HG02840 (cell line): ENCODE results near the gene CBFA2T3.

ENCODE experiments used
- ATAC-seq: cut with Tn5 transposase; IDR thresholded peaks from one replicate; pipeline ENCODE4 v1.9.1; 2021; ENCODE audit warnings: mild to moderate bottlenecking, moderate library complexity, moderate number of reproducible peaks; ENCODE audit not compliant: unreplicated experiment, low FRiP score

The CBFA2T3 gene

DNA sequence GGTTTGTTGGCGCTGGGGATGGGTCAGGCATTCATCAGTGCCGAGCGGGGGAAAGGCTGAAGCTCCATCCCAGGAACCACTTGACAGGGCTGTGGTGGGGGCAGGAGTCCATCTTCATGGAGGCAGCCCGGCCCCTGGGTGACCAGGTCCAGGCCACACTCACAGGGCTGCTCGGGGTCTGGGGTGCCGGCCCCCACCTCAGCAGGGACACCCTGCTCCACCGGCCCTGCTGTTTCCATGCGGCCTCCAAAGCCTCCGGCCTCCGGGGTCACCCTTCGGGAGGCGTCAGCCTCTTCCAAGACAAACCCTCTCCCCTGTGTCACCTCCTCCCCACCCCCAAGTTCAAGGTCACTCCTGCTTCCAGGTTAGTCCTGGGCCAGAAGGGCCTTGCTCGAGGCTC is 142.3 kb downstream of the CBFA2T3 start:
- ATAC-seq = no peak

DNA sequence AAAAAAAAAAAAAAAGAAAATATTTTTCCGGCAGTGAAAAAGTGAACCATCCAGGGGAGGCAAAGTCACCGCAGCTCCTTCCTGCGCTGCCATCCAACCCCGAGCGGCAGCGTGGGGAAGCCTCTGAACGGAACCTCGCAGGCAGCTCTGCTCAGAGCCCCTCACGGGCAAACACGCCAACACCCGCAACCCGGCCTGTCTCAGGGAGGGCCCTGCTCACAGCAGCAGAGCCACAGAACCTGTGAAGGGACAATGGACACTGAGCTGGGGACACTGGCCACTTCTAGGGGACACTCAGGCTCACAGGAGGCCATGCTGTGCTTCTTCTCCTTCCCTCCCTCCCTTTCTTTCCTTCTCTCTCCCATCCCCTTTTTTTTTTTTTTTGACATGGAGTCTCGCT is 143.9 kb downstream of the CBFA2T3 start:
- ATAC-seq = no peak

GRCh38 chr16:88831838-88832237 is 145.2 kb downstream of the CBFA2T3 start:
- ATAC-seq = no peak

DNA sequence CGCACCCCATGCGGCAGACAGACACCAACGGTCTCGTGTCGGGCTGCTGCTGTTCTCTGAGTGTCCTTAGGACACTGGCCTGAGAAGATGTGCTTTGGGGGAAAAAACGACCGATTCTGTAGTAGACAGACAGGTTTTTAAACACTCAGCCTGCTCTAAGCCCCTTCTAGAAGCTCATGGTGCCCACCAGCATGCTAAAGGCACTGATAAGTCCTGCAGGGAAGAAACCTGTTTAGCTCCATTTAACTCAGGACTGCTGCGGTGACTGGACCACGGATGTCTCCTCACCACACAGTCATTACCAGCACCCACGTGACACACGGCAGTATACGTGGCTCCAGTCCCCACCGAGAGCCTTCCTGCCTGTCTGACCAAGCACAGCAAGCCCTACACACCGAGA is 146.2 kb downstream of the CBFA2T3 start:
- ATAC-seq = no peak

- no peak for ATAC-seq
Observed at GRCh38 chr16:88830258-88830657, 146.7 kb downstream of the CBFA2T3 start.

DNA sequence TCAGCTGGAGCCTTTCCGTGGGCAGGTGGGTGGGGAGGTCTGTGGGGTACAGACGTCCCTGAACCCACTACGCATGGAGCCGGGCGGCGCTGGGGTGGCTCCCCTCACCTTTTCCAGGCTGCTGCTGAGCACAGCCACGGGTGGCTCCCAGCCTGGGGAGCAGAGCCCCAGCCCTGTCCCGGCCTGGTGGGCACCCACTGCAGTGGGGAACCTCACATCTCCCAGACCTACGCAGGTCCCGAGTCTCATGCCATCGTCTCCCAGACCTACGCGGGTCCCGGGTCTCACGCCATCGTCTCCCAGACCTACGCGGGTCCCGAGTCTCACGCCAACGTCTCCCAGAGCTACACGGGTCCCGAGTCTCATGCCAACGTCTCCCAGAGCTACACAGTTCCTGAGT is 148.3 kb downstream of the CBFA2T3 start:
- no peak for ATAC-seq

DNA sequence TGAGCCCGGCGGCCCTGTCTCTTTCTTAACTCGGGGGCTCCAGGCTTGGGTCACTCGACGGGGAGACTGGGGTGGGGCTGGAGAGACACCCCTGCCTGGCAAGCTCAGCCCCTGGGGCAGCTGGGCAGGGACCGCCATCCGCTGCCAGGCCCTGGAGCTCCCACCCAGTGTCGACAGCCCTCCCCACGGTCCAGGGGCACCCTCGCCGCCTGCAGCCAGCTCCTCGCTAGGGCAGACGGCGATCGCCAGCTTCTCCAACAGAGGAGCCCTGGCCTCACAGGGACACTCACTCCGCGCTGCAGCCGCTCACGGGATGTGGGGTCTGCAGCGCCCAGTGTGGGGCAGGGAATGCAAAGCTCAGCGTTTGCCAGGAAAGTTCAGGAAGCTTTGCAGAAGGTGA is 149.3 kb downstream of the CBFA2T3 start:
- ATAC-seq = no peak

GRCh38 chr16:88826070-88826840 is 150.8 kb downstream of the CBFA2T3 start:
- ATAC-seq = no peak

GRCh38 chr16:88825146-88825545 is 151.9 kb downstream of the CBFA2T3 start:
- ATAC-seq = no peak
